Endodermal cell (in vitro differentiated cells): ENCODE data around the gene SH3BGRL. TPM values are rescaled to one million over a fixed set of nuclear protein-coding genes. Genes with fewer than 3 reads are reported as not detected.
"Not testable (repeated sequence)": the region's sequence is repeated elsewhere in the genome, so short reads cannot be mapped to it uniquely, and the experiment has no call there.

Experiments used
- DNase-seq: peaks from one replicate; pipeline ENCODE4 v3.0.0-alpha.2; 2017
- H3K27ac ChIP-seq: 2 replicates; pipeline ENCODE4 v1.5.1; 2013; ENCODE audit warnings: mild to moderate bottlenecking, low read depth, low read length, moderate library complexity
- H3K27me3 ChIP-seq: 2 replicates; pipeline ENCODE4 v1.6.1; 2013; ENCODE audit warnings: mild to moderate bottlenecking, low read length, moderate library complexity; ENCODE audit not compliant: insufficient read depth, control insufficient read depth, poor library complexity, severe bottlenecking
- H3K36me3 ChIP-seq: 2 replicates; pipeline ENCODE4 v1.7.0; 2013; ENCODE audit warnings: mild to moderate bottlenecking, low read length, moderate library complexity; ENCODE audit not compliant: control insufficient read depth, insufficient read depth
- H3K4me1 ChIP-seq: one replicate; pipeline ENCODE4 v1.7.0; 2013; ENCODE audit warnings: low read length; ENCODE audit not compliant: control insufficient read depth, insufficient read depth
- H3K4me3 ChIP-seq: 2 replicates; pipeline ENCODE4 v1.5.1; 2013; ENCODE audit warnings: mild to moderate bottlenecking, low read length, moderate library complexity
- H3K9ac ChIP-seq: 2 replicates; pipeline ENCODE4 v1.6.1; 2013; ENCODE audit warnings: mild to moderate bottlenecking, low read length, moderate library complexity; ENCODE audit not compliant: poor library complexity, severe bottlenecking; ENCODE audit errors: extremely low read depth
- H3K9me3 ChIP-seq: 2 replicates; pipeline ENCODE4 v1.6.1; 2013; ENCODE audit warnings: mild to moderate bottlenecking, low read length, moderate library complexity; ENCODE audit not compliant: control insufficient read depth
- H3K27ac Mint-ChIP-seq: 2 replicates; pipeline ENCODE4 v1.8.0; 2020; ENCODE audit warnings: mixed read lengths
- H3K27me3 Mint-ChIP-seq: 2 replicates; pipeline ENCODE4 v1.8.0; 2021; ENCODE audit warnings: mild to moderate bottlenecking, mixed read lengths; ENCODE audit not compliant: insufficient read depth
- H3K36me3 Mint-ChIP-seq: 2 replicates; pipeline ENCODE4 v1.8.0; 2020; ENCODE audit warnings: low read depth, mixed read lengths
- H3K4me1 Mint-ChIP-seq: 2 replicates; pipeline ENCODE4 v1.8.0; 2020; ENCODE audit warnings: mixed read lengths
- H3K4me3 Mint-ChIP-seq: 2 replicates; pipeline ENCODE4 v1.8.0; 2020; ENCODE audit warnings: mild to moderate bottlenecking, moderate library complexity, mixed read lengths
- H3K9me3 Mint-ChIP-seq: 2 replicates; pipeline ENCODE4 v1.8.0; 2020; ENCODE audit warnings: mild to moderate bottlenecking, mixed read lengths
- CTCF ChIP-seq: fragments of 200-600 bp; sonication (generic); conservative IDR thresholded peaks from 2 replicates; pipeline ENCODE4 v1.5.0; 2021; ENCODE audit warnings: antibody characterized with exemption, mild to moderate bottlenecking
- WGBS, 2 experiments: methylation state at CpG; one replicate each; pipeline versions ENCODE4 v1.1.5 to v1.1.7; 2013; ENCODE audit warnings: missing lambda C conversion rate in 2 of 2, mixed read lengths in 1 of 2; ENCODE audit not compliant: insufficient coverage in 1 of 2, insufficient read length in 1 of 2; 5-methylcytosine and 5-hydroxymethylcytosine counted together
- total RNA-seq, 2 donors: library from RNA; stranded (reverse); fragmentation: NEBNext Ultra II Directional in 1 of 2; extraction: Animal tissue kit (Norgen Biotek cat#: 25700) in 1 of 2; gene quantifications; 2 replicates in 1 of 2; 3 replicates in 1 of 2; pipeline ENCODE4 v1.2.1, GENCODE V29; 2021

Gene SH3BGRL
- total RNA-seq, 2 donors from 2014 or later: 44.8 to 63.5 TPM

- Mint-ChIP-seq H3K4me3 (no peak overlapping the region), H3K9me3 (peaks cover 53% of the 10 kb centered on the region), H3K27ac (no peak overlapping the region), H3K36me3 (no peaks in the 10 kb centered on the region), H3K4me1 (peaks cover 8% of the 10 kb centered on the region), H3K27me3 (no peaks in the 10 kb centered on the region)
- Histone ChIP-seq H3K36me3 (no peaks in the 10 kb centered on the region), H3K9me3 (no peaks in the 10 kb centered on the region), H3K27me3 (no peaks in the 10 kb centered on the region), H3K4me1 (no peaks in the 10 kb centered on the region), H3K27ac (no peak overlapping the region), H3K9ac (no peak overlapping the region), H3K4me3 (no peak overlapping the region)
- no peak for TF ChIP-seq CTCF
- 80% methylated on average over 3 of the region's 3 CpGs; no CpG with 5 or more reads in 1 of the 2 experiments for WGBS, 2 experiments
- DNase-seq: no peak
Measured at GRCh38 chrX:81337805-81338204, 135.9 kb downstream of the SH3BGRL start.

GRCh38 chrX:81338924-81339323 is 137.0 kb downstream of the SH3BGRL start:
- Histone ChIP-seq H3K27ac (no peak overlapping the region), H3K36me3 (no peaks in the 10 kb centered on the region), H3K9me3 (no peaks in the 10 kb centered on the region), H3K4me1 (no peaks in the 10 kb centered on the region), H3K9ac (no peak overlapping the region), H3K27me3 (no peaks in the 10 kb centered on the region), H3K4me3 (no peak overlapping the region)
- Mint-ChIP-seq H3K4me1 (peaks cover 8% of the 10 kb centered on the region), H3K36me3 (no peaks in the 10 kb centered on the region), H3K27me3 (no peaks in the 10 kb centered on the region), H3K4me3 (no peak overlapping the region), H3K27ac (no peak overlapping the region), H3K9me3 (peaks cover 54% of the 10 kb centered on the region)
- no peak for TF ChIP-seq CTCF
- no CpG with 5 or more reads among the region's 1 CpG for WGBS, 2 experiments
- DNase-seq: no peak

- H3K4me3 Mint-ChIP-seq, H3K9me3 ChIP-seq, H3K27me3 ChIP-seq, DNase-seq, H3K36me3 ChIP-seq, H3K9ac ChIP-seq, H3K27ac Mint-ChIP-seq, H3K27me3 Mint-ChIP-seq, H3K4me1 ChIP-seq, H3K27ac ChIP-seq, H3K4me3 ChIP-seq, H3K4me1 Mint-ChIP-seq, H3K36me3 Mint-ChIP-seq: not testable (repeated sequence)
- 89 to 99% methylated on average over 10 to 14 of the region's 14 CpGs for WGBS, 2 experiments
- H3K9me3 Mint-ChIP-seq: peaks cover 68% of the 10 kb centered on the region
Measured at GRCh38 chrX:81345296-81345695, 143.4 kb downstream of the SH3BGRL start.

Other genes with a start within 250 kb of the SH3BGRL start
- gene HMGN5, start 189 bp upstream of the SH3BGRL start, total RNA-seq: 10 to 100 TPM in 1 of 2 donors, 1 to 10 TPM in 1; 4.1 to 12.9 TPM